GM18511 (cell line): Measurements from ENCODE around the gene VPS18.

Experiments
- ATAC-seq: cut with Tn5 transposase; IDR thresholded peaks from one replicate; pipeline ENCODE4 v1.9.1; 2021; ENCODE audit warnings: mild to moderate bottlenecking, moderate library complexity; ENCODE audit not compliant: unreplicated experiment

The VPS18 gene

GRCh38 chr15:40900256-40901052, 6.2 kb downstream of the VPS18 start:
- ATAC-seq = no peak

DNA sequence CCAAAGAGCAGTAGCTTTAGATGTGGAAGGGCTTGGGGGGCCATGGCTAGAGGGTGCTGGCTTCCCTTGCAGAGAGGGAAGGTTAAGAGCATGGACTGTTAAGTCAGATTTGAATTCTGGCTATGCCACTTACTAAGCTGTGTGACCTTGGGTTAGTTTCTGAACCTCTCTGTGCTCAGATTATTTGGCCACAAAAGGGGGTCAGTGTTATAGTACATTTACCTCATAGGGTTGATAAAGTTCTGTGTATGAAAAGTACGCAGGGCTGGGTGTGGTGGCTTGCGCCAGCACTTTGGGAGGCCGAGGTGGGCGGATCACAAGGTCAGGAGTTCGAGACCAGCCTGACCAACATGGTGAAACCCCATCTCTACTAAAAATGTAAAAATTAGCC, 6.8 kb downstream of the VPS18 start:
- no peak for ATAC-seq

DNA sequence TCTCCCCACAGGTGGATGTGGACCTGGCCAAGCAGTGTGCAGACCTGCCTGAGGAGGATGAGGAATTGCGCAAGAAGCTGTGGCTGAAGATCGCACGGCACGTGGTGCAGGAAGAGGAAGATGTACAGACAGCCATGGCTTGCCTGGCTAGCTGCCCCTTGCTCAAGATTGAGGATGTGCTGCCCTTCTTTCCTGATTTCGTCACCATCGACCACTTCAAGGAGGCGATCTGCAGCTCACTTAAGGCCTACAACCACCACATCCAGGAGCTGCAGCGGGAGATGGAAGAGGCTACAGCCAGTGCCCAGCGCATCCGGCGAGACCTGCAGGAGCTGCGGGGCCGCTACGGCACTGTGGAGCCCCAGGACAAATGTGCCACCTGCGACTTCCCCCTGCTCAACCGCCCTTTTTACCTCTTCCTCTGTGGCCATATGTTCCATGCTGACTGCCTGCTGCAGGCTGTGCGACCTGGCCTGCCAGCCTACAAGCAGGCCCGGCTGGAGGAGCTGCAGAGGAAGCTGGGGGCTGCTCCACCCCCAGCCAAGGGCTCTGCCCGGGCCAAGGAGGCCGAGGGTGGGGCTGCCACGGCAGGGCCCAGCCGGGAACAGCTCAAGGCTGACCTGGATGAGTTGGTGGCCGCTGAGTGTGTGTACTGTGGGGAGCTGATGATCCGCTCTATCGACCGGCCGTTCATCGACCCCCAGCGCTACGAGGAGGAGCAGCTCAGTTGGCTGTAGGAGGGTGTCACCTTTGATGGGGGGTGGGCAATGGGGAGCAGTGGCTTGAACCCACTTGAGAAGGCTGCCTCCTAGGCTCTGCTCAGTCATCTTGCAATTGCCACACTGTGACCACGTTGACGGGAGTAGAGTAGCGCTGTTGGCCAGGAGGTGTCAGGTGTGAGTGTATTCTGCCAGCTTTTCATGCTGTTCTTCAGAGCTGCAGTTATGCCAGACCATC, 8.6 kb downstream of the VPS18 start:
- ATAC-seq = no peak

- no peak for ATAC-seq
These were observed 10.4 kb downstream of the VPS18 start for GRCh38 chr15:40904552-40905201.

DNA sequence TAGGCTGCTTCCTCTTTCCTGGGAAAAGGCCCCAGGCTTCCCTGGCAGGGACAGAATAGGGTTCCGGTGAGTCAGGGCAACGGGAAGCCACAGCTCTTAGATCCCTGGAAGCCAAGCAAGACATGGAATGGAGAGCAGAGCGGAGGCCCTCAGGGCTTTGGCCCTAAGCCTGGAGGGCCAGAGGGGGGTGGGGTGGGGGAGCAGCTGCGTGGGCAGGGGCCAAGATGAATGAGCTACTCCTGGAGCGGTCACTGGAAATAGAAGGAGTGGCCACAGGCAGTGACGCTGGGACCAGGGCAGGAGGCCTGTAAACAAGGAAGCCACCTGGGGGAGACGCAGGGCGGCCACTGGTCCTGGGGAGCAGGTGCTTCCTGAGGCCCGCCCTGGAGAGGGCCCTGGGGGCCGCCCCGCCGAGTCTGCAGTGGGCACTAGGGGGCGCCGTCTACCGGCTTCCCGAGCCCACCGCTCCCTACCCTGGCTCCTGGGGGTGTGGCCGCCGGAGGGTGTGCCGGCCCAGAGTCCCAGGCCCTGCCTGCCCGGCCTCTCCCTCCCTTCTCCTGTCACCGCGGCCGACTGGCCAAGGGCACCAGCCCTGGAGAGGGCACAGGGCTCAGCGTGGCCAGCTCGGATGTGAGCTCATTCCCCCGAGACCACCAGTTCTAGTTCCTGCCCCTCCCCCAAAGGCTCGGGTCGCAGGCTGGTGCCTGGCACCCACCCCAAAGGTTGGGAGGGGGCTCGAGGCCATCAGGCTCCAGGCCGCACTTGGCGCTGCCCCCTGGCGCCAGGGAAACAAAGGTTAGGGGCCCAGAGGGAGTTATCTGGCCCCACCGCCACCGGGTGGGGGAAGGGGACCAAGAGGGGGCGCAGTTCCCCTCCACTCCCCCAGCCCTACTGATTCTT, 12.1 kb downstream of the VPS18 start:
- peak; percentile 76 for ATAC-seq

- no peak for ATAC-seq
These were observed 12.9 kb downstream of the VPS18 start for GRCh38 chr15:40906991-40907802.

DNA sequence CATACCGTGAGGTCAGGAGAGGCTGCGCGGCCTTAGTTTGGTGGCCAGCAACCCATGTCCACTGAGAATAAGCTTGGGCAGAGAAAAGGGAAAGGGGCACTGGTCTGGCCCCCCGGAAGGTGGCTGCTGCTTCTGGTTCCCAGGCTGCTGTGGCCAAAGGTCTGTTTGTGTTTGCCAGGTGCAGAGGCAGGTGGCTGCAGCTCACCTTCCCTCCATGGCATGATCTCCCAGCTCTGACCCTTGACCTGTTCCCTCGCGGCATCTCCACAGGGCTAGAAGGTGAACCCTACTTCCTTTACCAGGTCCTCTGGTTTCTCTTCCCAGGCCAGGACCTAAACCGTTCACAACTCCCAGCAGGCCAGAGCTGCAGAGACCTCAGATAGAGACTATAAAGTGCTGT, 13.8 kb downstream of the VPS18 start:
- ATAC-seq = no peak

DNA sequence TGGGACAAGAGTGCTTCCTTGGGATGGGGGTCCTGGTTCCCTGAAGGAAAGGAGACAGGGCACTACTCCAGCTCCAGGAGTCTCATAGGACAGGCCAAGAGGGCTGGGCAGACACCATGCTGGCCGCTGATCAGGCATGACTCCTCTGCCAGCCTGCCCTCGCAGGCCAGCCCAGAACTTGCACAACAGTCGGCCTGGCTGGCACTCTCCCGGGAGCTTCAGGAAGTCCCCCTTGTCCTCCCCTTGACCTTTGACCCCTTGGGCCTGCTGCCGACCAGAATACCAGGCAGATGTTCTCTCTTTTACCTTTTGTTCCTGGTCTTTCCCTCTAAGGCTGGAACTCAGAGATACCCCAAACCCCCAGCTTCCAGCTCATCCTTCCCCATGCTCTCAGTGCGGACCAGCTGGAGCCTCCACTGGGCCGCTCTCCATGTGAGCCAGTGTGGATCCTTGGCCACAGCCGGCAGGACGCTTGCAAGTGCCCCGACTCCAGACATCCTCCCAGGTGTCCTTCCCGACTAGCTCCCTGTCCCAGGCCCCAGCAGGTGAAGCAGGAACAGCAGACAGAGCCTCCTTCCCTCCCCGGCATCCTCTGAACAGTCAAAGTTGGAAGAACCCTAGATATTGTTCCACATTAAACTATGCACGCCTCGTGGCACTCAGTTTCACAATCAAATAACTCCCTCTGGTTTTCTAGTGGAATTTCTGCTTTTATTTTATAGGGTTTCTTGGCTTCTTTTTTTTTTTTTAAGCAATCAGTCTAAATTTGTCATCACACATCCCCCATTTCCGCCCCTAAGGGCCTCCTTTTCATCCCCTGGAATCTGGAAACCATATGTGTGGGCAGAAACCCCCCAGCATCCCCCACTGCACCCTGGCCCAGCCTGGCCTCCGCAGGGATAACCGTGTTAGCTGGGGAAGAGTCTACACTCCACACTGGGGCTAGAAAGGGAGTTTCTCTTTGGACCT, 15.7 kb downstream of the VPS18 start:
- no peak for ATAC-seq

- ATAC-seq = no peak
These were observed 16.9 kb downstream of the VPS18 start for GRCh38 chr15:40911141-40911540.

- ATAC-seq = no peak
These were observed 17.4 kb downstream of the VPS18 start for GRCh38 chr15:40911693-40912092.

DNA sequence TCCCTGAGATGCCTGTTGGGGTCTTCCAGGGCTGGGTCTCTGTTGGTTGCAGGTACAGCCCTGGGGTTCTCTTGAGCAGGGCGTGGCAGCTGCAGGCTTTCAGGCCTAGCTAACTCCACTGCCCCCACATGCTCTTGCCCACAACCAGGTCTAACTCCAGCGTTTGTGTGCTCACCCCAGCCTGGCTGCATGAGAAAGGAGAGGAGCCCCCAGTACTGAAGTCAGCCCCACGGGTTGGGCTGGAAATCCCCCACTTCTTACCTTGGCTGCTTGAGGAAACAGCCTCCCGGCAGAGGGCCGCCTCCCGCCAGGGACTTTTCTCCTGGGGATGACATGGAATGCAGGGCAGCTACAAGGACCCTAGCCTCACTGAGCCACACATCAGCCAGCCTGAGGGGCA, 18.2 kb downstream of the VPS18 start:
- no peak for ATAC-seq

GRCh38 chr15:40914013-40914412, 19.8 kb downstream of the VPS18 start:
- no peak for ATAC-seq

DNA sequence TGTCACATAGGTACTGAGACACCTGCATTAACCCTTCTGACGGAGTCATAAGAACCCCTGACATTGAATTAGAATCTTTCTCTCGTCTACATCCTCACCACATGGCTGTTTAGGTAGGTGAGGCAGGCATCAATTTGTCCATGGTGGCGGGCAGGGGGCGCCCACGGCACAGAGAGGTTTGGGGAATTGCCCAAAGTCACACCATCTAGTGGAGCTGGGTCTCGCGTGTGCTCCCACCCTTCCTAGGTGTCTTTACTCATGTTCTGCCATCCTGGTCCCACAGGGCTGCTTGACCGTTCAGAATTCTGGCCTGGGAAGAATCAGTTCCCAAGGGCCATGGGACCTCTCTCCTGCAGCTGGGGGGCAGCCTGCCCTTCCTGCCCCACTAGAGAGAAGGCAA, 20.2 kb downstream of the VPS18 start:
- no peak for ATAC-seq

- no peak for ATAC-seq
These were observed 20.9 kb downstream of the VPS18 start for GRCh38 chr15:40915116-40915661.

- ATAC-seq = no peak
These were observed 21.4 kb downstream of the VPS18 start for GRCh38 chr15:40915679-40916078.

DNA sequence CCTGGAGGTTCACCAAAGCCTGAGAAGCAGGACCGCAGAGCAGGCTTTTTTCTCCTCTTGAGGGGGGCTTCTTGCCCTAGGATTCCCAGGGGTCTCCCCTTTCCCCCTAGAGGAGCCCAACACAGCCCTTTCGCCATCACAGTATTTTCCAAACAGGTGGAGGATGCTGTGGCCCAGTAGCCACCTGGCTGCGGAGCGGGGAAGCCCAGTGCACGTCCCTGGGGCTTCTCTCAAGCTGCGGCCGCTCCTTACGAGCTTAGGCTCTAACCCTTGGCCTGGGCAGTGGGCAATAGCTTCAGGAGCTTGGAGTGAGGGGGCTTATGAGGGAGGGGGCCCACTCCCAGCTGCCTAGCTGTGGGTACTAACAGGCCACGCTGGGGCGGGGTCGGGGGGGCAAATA, 23.3 kb downstream of the VPS18 start:
- ATAC-seq = no peak

DNA sequence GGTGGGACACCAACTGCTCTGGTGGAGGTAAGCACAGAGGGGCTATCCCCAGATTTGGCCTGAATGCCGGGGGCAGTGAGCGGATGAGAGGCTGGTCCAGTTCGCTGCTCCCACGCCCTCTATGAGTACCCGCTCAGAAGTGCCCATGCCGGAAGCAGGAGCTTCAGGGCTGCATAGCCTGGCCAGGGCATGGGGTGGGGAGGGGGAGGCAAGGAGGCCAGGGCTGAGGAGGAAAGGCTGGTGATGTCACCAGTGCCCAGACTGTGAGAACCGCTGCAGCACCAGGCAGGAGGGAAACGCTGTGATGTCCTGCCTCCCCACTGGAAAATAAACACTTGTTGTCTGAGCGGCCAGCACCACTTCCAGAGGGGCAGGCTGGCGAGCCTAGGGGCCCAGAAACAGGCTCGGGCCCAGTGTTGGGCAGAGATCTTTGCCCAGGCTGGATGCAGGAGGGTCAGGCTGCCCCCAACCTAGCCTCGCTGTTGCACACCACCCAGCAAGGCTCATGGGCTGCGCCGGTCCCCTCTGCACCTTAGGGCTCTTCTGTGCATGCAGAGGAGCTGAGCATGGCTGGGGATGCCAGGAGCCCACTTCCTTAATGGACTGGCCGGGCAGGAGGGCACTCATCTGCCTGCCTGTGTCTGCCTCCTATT, 24.0 kb downstream of the VPS18 start:
- ATAC-seq = no peak
